ENCODE data around the gene CYFIP2.

- TF ChIP-seq EZH2 (IDR thresholded peaks at IDR 0.05; ENCODE audit: low read length, missing control alignments) (no peak), CTCF (conservative IDR thresholded peaks at IDR 0.05 in 1 of 2, IDR thresholded peaks at IDR 0.05 in 1 of 2; ENCODE audit: low read depth in 1 of 2, low read length in 2 of 2) (no peak)
These were observed 7.2 kb downstream of the CYFIP2 start for GRCh38 chr5:157273131-157273556.

Data from fibroblast of lung (primary cell).